ENCODE data around the gene IL24.
A peak's percentile ranks its signal among the peaks of the same experiment; 100 is the strongest.

IL24 gene

GRCh38 chr1:206854401-206855129 lies 42.7 kb upstream of the IL24 start:
- no peak overlapping the region for H3K4me3 ChIP-seq (ENCODE audit: low read length)
- TF ChIP-seq, protein P1, sequence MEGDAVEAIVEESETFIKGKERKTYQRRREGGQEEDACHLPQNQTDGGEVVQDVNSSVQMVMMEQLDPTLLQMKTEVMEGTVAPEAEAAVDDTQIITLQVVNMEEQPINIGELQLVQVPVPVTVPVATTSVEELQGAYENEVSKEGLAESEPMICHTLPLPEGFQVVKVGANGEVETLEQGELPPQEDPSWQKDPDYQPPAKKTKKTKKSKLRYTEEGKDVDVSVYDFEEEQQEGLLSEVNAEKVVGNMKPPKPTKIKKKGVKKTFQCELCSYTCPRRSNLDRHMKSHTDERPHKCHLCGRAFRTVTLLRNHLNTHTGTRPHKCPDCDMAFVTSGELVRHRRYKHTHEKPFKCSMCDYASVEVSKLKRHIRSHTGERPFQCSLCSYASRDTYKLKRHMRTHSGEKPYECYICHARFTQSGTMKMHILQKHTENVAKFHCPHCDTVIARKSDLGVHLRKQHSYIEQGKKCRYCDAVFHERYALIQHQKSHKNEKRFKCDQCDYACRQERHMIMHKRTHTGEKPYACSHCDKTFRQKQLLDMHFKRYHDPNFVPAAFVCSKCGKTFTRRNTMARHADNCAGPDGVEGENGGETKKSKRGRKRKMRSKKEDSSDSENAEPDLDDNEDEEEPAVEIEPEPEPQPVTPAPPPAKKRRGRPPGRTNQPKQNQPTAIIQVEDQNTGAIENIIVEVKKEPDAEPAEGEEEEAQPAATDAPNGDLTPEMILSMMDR (IDR thresholded peaks at IDR 0.05; ENCODE audit: low read depth, low read length): no peak
- TF ChIP-seq EZH2phosphoT487 (IDR thresholded peaks at IDR 0.05; ENCODE audit: low read depth): no peak
- no peak overlapping the region for H3K4me2 ChIP-seq (ENCODE audit: low read length)
- no peaks in the 10 kb centered on the region for H4K20me1 ChIP-seq (ENCODE audit: insufficient read depth, low read length)
- H3K36me3 ChIP-seq (replicated peaks; ENCODE audit: low read depth, low read length): no peaks in the 10 kb centered on the region
- H3K9ac ChIP-seq (ENCODE audit: low read length): no peak overlapping the region
- no peaks in the 10 kb centered on the region for H3K79me2 ChIP-seq (ENCODE audit: low read length)
- no peaks in the 10 kb centered on the region for H3K4me1 ChIP-seq (ENCODE audit: low read length)
- H3K27me3 ChIP-seq (ENCODE audit: low read depth, low read length): peaks cover 41% of the 10 kb centered on the region
- H3K27ac ChIP-seq (ENCODE audit: low read length): no peak overlapping the region
- no peak overlapping the region for H2AFZ ChIP-seq (ENCODE audit: low read depth, low read length)
- no peaks in the 10 kb centered on the region for H3K9me3 ChIP-seq (ENCODE audit: insufficient read depth, low read length)

- no peak overlapping the region for H2AFZ ChIP-seq (ENCODE audit: low read depth, low read length)
- H3K9me3 ChIP-seq (ENCODE audit: insufficient read depth, low read length): no peaks in the 10 kb centered on the region
- no peaks in the 10 kb centered on the region for H3K36me3 ChIP-seq (replicated peaks; ENCODE audit: low read depth, low read length)
- H3K9ac ChIP-seq (ENCODE audit: low read length): no peak overlapping the region
- H3K27ac ChIP-seq (ENCODE audit: low read length): no peak overlapping the region
- peaks cover 39% of the 10 kb centered on the region for H3K27me3 ChIP-seq (ENCODE audit: low read depth, low read length)
- H3K4me3 ChIP-seq (ENCODE audit: low read length): no peak overlapping the region
- no peak for TF ChIP-seq EZH2phosphoT487 (IDR thresholded peaks at IDR 0.05; ENCODE audit: low read depth)
- TF ChIP-seq, protein P1 (IDR thresholded peaks at IDR 0.05; ENCODE audit: low read depth, low read length): no peak
- no peak overlapping the region for H3K4me2 ChIP-seq (ENCODE audit: low read length)
- no peaks in the 10 kb centered on the region for H4K20me1 ChIP-seq (ENCODE audit: insufficient read depth, low read length)
- no peaks in the 10 kb centered on the region for H3K4me1 ChIP-seq (ENCODE audit: low read length)
- no peaks in the 10 kb centered on the region for H3K79me2 ChIP-seq (ENCODE audit: low read length)
Measured at GRCh38 chr1:206855859-206856258, 41.4 kb upstream of the IL24 start.

- no peak overlapping the region for H3K4me2 ChIP-seq (ENCODE audit: low read length)
- no peaks in the 10 kb centered on the region for H3K36me3 ChIP-seq (replicated peaks; ENCODE audit: low read depth, low read length)
- no peak for TF ChIP-seq EZH2phosphoT487 (IDR thresholded peaks at IDR 0.05; ENCODE audit: low read depth)
- TF ChIP-seq, protein P1 (IDR thresholded peaks at IDR 0.05; ENCODE audit: low read depth, low read length): peak; percentile 68
- H3K27me3 ChIP-seq (ENCODE audit: low read depth, low read length): peaks cover 44% of the 10 kb centered on the region
- no peaks in the 10 kb centered on the region for H4K20me1 ChIP-seq (ENCODE audit: insufficient read depth, low read length)
- H3K4me1 ChIP-seq (ENCODE audit: low read length): no peaks in the 10 kb centered on the region
- H3K9me3 ChIP-seq (ENCODE audit: insufficient read depth, low read length): no peaks in the 10 kb centered on the region
- no peak overlapping the region for H3K27ac ChIP-seq (ENCODE audit: low read length)
- no peak overlapping the region for H3K4me3 ChIP-seq (ENCODE audit: low read length)
- H2AFZ ChIP-seq (ENCODE audit: low read depth, low read length): no peak overlapping the region
- no peak overlapping the region for H3K9ac ChIP-seq (ENCODE audit: low read length)
- no peaks in the 10 kb centered on the region for H3K79me2 ChIP-seq (ENCODE audit: low read length)
Measured at GRCh38 chr1:206856674-206857464, 40.4 kb upstream of the IL24 start.

GRCh38 chr1:206859082-206859521 lies 38.1 kb upstream of the IL24 start:
- Histone ChIP-seq H4K20me1 (ENCODE audit: insufficient read depth, low read length) (no peaks in the 10 kb centered on the region), H2AFZ (ENCODE audit: low read depth, low read length) (peak overlapping the region; percentile 31; the same call in 1 of the 2 replicates), H3K4me3 (ENCODE audit: low read length) (no peak overlapping the region), H3K36me3 (replicated peaks; ENCODE audit: low read depth, low read length) (no peaks in the 10 kb centered on the region), H3K79me2 (ENCODE audit: low read length) (no peaks in the 10 kb centered on the region), H3K27ac (ENCODE audit: low read length) (no peak overlapping the region), H3K9ac (ENCODE audit: low read length) (no peak overlapping the region), H3K4me2 (ENCODE audit: low read length) (no peak overlapping the region), H3K27me3 (ENCODE audit: low read depth, low read length) (peaks cover 41% of the 10 kb centered on the region), H3K4me1 (ENCODE audit: low read length) (no peaks in the 10 kb centered on the region), H3K9me3 (ENCODE audit: insufficient read depth, low read length) (no peaks in the 10 kb centered on the region)
- TF ChIP-seq, protein P1 (IDR thresholded peaks at IDR 0.05; ENCODE audit: low read depth, low read length): no peak
- no peak for TF ChIP-seq EZH2phosphoT487 (IDR thresholded peaks at IDR 0.05; ENCODE audit: low read depth)
